Stimulated activated CD8-positive, alpha-beta memory T cell treated with anti-CD3 and anti-CD28 coated beads, Interleukin-15, amount 100 ng/mL, for 48 hours (primary cell): ENCODE data around the gene PGM5.

Experiments
- DNase-seq, 2 donors: peaks; one replicate each; pipeline ENCODE4 v3.0.0-alpha.2; 2020; ENCODE audit warnings: low read depth in 2 of 2

Gene PGM5

DNA sequence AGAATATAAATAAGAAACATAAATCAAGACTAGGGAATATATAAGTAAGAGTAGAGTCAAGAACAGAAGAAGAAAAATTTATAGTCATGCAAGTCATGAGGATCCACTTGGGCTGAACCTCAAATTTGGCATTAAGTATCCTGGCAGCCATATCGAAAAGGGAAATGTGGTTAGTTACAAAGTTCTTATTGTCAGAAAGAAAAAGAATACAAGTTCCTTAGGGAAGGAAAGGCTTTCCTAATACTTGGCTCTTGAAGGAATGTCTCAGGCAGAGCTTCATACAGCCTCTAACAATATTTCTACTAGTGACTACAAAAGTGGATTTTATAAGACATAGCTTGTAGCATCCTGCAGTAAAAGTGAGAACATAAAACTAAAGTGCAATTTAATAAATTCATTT, 138.8 kb downstream of the PGM5 start:
- DNase-seq = no peak

GRCh38 chr9:68496356-68496755, 139.9 kb downstream of the PGM5 start:
- DNase-seq = no peak

- no peak for DNase-seq
These were observed 141.2 kb downstream of the PGM5 start for GRCh38 chr9:68497629-68498028.

DNA sequence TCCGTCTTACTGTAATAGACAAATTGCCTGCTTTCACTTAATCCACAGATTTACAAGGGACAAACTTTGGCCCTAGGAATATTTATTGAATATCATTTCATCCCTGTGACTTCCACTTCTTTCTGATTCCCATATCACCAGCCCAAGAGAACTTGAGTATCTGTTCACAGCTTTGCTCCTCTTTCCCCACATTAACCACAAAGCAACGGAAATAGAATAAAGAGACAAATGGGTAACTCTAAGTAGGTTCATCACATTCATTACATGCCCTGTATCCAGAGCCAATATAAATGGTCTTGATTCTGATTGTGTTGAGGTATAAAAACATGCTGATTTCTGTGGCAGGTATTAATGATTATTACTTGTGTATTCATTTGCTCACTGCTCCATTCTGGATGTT, 142.4 kb downstream of the PGM5 start:
- no peak for DNase-seq

- DNase-seq = no peak
These were observed 144.3 kb downstream of the PGM5 start for GRCh38 chr9:68500457-68501381.

DNA sequence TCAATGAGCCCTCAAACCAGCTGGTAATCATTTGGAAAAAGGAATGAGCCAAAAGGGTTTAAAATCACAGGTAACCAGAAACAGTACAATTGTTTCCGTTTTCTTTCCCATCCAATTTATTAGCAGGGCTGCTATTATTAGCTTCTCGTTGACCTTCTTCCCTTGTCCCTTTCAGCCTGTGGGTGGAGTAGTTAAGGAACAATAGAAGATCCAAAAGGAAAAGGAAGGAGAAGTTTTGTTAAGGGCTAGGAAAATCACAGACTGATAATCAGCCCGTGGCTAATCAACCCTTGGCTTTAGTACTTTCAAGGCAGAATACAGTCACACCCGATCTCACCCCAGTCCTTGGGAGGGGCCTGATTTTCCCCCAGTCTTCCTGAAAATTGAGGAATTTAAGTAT, 145.9 kb downstream of the PGM5 start:
- DNase-seq = no peak

- no peak for DNase-seq
These were observed 149.4 kb downstream of the PGM5 start for GRCh38 chr9:68505681-68506409.

- DNase-seq = no peak
These were observed 150.1 kb downstream of the PGM5 start for GRCh38 chr9:68506551-68506950.

DNA sequence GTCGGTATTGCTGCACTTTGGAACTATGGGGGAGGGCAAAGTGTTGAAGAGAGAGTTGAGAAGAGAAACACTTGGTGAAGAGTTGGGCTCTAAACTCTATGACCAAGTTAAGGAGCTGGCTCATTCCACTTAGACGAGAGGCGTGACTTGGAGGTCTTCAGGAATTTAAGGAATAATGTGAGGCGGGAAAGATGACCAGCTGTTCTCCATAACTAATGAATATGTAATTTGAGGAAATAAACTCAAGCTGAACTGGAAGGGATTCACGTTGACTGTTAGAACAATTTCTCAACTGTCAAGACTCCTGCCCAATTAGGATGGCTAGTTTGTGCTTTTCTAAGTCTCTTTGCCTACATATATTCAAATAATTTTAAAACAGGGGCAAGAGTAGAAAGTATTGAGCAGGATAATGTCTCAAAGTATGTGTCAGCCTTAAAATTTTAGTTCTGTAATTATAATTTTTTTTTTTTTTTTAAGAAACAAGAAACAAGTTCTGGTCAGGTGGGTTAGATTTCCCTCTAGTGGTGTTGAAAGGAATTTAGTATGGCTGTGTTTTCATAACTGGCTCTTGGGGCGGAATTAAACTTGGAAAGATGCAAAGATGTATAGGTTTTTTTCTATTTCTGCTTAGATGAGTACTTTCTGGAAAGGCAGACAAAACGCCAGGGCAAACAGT, 150.9 kb downstream of the PGM5 start:
- DNase-seq = no peak

- no peak for DNase-seq
These were observed 151.4 kb downstream of the PGM5 start for GRCh38 chr9:68507806-68508145.

GRCh38 chr9:68508547-68508946, 152.1 kb downstream of the PGM5 start:
- no peak for DNase-seq

- no peak for DNase-seq
These were observed 153.3 kb downstream of the PGM5 start for GRCh38 chr9:68509689-68510088.

DNA sequence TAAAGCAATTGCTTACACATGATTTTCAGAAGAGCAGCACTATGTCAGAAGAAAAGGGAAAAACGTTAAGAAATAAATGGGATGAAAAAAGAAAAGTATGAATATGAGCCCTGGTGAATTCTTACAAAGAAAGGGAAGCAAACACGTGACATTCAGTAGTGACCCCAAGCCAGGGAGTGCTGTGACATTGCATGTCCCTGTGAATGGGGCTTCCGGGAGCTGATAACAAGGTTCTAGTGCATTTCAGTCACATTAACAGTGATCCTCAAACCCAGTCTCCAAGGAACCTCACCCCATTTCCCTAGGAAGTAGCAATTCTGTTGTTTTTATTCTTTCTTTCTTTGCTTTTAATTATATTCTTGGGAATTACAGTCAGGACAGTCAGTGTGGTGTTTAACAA, 157.0 kb downstream of the PGM5 start:
- DNase-seq = no peak

GRCh38 chr9:68513981-68514380, 157.6 kb downstream of the PGM5 start:
- no peak for DNase-seq

GRCh38 chr9:68515326-68516017, 159.1 kb downstream of the PGM5 start:
- no peak for DNase-seq

GRCh38 chr9:68522131-68522530, 165.7 kb downstream of the PGM5 start:
- no peak for DNase-seq

- no peak for DNase-seq
These were observed 166.5 kb downstream of the PGM5 start for GRCh38 chr9:68522954-68523353.

- DNase-seq = no peak
These were observed 167.0 kb downstream of the PGM5 start for GRCh38 chr9:68523367-68523936.

DNA sequence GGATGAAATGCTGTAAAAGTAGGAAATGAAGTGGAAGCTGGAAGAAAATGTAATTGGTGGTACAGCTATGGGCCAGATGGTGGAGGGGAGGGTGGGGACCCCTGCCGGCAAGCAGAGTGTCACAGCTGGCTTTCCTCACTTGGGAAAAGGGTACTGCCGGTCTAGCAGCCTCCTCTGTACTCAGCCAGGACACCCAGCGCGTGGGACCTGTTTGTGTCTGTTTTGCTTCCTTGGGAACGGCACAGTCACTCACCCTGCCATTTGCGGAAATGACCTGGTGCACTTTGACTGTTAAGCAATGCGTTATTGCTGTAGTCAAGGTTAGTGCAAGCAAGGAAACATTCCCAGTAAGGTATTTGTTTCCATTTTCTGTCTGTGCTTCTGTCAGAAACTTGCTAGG, 174.2 kb downstream of the PGM5 start:
- DNase-seq = no peak

DNA sequence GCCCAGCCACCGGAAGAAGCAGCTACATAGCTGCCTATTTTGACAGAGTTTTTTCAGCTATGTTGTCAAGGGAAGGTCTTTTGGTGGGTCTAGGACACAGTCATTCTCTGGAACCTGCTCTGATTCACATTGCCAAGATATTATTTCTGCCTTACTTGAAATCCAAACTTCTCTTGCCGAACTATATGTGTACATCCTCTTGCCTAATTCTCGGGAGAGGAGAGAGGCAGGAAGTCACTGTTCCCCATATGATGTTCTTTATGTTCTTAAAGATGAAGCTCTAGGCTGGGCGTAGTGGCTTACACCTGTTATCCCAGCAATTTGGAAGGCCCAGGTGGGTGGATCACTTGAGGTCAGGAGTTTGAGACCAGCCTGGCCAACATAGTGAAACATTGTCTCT, 175.7 kb downstream of the PGM5 start:
- DNase-seq = no peak

GRCh38 chr9:68533678-68534077, 177.3 kb downstream of the PGM5 start:
- no peak for DNase-seq
